GM10266 (cell line): ENCODE data around the gene HSPB3.
"Not testable (repeated sequence)": the region's sequence is repeated elsewhere in the genome, so short reads cannot be mapped to it uniquely, and the experiment has no call there.

Experiments
- DNase-seq: peaks from one replicate; pipeline ENCODE4 v3.0.0; 2012; ENCODE audit errors: extremely low spot score
- CTCF ChIP-seq: IDR thresholded peaks from 2 replicates; pipeline ENCODE4 v1.5.1; 2012; ENCODE audit warnings: mild to moderate bottlenecking, low read depth; ENCODE audit not compliant: control insufficient read depth, insufficient read depth; ENCODE audit errors: missing control alignments

The HSPB3 gene

GRCh38 chr5:54421976-54422375 is 33.5 kb upstream of the HSPB3 start:
- no peak for DNase-seq

GRCh38 chr5:54425258-54425657 is 30.2 kb upstream of the HSPB3 start:
- DNase-seq: no peak
- TF ChIP-seq CTCF: no peak

More at GRCh38 chr5:54421976-54422375, 33.5 kb upstream of the HSPB3 start:
- no peak for TF ChIP-seq CTCF

- no peak for DNase-seq
- TF ChIP-seq CTCF: no peak
Observed at GRCh38 chr5:54426209-54426608, 29.3 kb upstream of the HSPB3 start.

GRCh38 chr5:54434650-54435049 is 20.8 kb upstream of the HSPB3 start:
- not testable (repeated sequence) for DNase-seq

- no peak for TF ChIP-seq CTCF
- no peak for DNase-seq
Observed at GRCh38 chr5:54438620-54439389, 16.7 kb upstream of the HSPB3 start.

GRCh38 chr5:54440456-54440893 is 15.0 kb upstream of the HSPB3 start:
- peak; percentile 42 for DNase-seq
- no peak for TF ChIP-seq CTCF

- DNase-seq: no peak
- TF ChIP-seq CTCF: no peak
Observed at GRCh38 chr5:54442271-54442670, 13.2 kb upstream of the HSPB3 start.
